ENCODE results near the gene TMEM184C. TPM values are rescaled to one million over a fixed set of nuclear protein-coding genes. Genes with fewer than 3 reads are reported as not detected.

The TMEM184C gene
- total RNA-seq, 2 experiments from 2014 or later = 18.5 to 20.6 TPM

DNA sequence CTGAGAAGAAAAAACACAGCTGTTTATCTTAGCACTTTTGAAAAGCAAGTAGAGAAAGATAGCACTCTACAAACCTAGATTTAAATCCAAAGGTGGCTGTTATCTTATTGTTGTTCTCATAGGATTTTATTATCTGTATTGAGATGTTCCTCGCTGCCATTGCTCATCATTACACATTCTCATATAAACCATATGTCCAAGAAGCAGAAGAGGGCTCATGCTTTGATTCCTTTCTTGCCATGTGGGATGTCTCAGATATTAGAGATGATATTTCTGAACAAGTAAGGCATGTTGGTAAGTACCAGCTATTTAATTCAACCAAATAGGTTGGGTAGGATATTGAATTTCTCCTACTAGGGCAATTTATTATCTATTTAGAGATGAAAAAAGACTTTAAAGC, 16.4 kb downstream of the TMEM184C start:
- Mint-ChIP-seq H3K27ac (no peak overlapping the region), H3K36me3 (ENCODE audit: low read depth) (peaks cover 61% of the 10 kb centered on the region), H3K27me3 (ENCODE audit: low read depth) (no peaks in the 10 kb centered on the region), H3K9me3 (ENCODE audit: insufficient read depth) (no peaks in the 10 kb centered on the region), H3K4me1 (ENCODE audit: low read depth) (peaks cover 2% of the 10 kb centered on the region), H3K4me3 (no peak overlapping the region)
- DNase-seq = no peak
- ATAC-seq = no peak
- CTCF ChIA-PET = interaction anchor here (1.9 kb wide), 1 partner anchor 234 kb away, joined by 6 read pairs; no protein-coding TSS in a partner anchor
- POLR2A ChIA-PET = interaction anchor here (0.6 kb wide), 1 partner anchor 17 kb away, joined by 3 read pairs; the partner anchor contains the start of gene TMEM184C

DNA sequence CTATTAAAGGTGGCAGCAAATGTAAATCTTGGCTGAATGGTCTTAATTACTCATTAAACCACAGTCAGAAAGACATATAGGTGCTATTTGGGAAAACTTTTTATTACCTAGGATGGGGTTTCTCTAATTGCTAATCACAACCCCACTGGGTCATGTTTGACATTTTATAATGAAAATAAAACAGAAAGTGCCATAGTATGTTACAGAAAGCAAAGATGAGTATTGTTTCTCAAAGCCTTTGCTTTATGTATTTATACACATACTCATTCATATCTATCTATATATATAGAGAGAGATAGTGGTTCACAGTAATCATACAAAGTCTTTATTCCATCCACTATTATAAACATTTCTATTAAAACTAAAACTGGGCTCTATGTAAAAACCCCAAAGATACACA, 18.2 kb downstream of the TMEM184C start:
- DNase-seq (no peak), ATAC-seq (no peak)
- Mint-ChIP-seq H3K27ac (no peak overlapping the region), H3K4me1 (ENCODE audit: low read depth) (peaks cover 15% of the 10 kb centered on the region), H3K36me3 (ENCODE audit: low read depth) (peaks cover 64% of the 10 kb centered on the region), H3K9me3 (ENCODE audit: insufficient read depth) (no peaks in the 10 kb centered on the region), H3K27me3 (ENCODE audit: low read depth) (no peaks in the 10 kb centered on the region), H3K4me3 (no peak overlapping the region)
- ChIA-PET CTCF (no interaction called here), POLR2A (no interaction called here)

- Mint-ChIP-seq H3K4me1 (ENCODE audit: low read depth) (peaks cover 17% of the 10 kb centered on the region), H3K36me3 (ENCODE audit: low read depth) (peaks cover 73% of the 10 kb centered on the region), H3K27me3 (ENCODE audit: low read depth) (no peaks in the 10 kb centered on the region), H3K27ac (no peak overlapping the region), H3K9me3 (ENCODE audit: insufficient read depth) (no peaks in the 10 kb centered on the region), H3K4me3 (no peak overlapping the region)
- ATAC-seq (no peak), DNase-seq (no peak)
- POLR2A ChIA-PET = no interaction called here
- CTCF ChIA-PET = interaction anchor here (6.9 kb wide), 1 partner anchor 228 kb away, joined by 28 read pairs; no protein-coding TSS in a partner anchor
Observed at GRCh38 chr4:147638365-147638764, 21.2 kb downstream of the TMEM184C start.

DNA sequence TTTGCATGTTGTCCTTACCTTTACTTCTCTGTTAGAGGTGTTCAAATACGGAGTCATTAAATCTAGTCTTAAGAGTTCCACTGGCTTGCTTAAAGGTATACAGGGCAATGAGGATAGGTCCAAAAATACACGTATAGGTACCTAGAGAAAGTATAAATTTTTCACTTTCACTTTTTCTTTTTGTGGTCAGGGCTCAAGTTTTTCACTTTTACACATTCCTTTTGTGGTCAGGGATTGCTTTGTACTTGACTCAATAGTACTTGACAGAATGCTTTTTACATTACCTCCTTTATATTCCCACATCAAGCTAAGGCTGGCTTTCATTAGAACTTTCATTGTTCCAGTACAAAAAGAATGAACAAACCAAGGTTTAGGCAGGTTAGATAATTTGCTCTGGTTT, 21.7 kb downstream of the TMEM184C start:
- ATAC-seq (peak; percentile 47), DNase-seq (no peak)
- H3K27ac Mint-ChIP-seq = no peak overlapping the region
- peak overlapping the region; percentile 23 for H3K4me3 Mint-ChIP-seq
- peaks cover 17% of the 10 kb centered on the region for H3K4me1 Mint-ChIP-seq (ENCODE audit: low read depth)
- no peaks in the 10 kb centered on the region for H3K27me3 Mint-ChIP-seq (ENCODE audit: low read depth)
- no peaks in the 10 kb centered on the region for H3K9me3 Mint-ChIP-seq (ENCODE audit: insufficient read depth)
- POLR2A ChIA-PET = no interaction called here
- CTCF ChIA-PET = interaction anchor here (6.9 kb wide), 1 partner anchor 228 kb away, joined by 28 read pairs; no protein-coding TSS in a partner anchor
- H3K36me3 Mint-ChIP-seq (ENCODE audit: low read depth) = peaks cover 70% of the 10 kb centered on the region

DNA sequence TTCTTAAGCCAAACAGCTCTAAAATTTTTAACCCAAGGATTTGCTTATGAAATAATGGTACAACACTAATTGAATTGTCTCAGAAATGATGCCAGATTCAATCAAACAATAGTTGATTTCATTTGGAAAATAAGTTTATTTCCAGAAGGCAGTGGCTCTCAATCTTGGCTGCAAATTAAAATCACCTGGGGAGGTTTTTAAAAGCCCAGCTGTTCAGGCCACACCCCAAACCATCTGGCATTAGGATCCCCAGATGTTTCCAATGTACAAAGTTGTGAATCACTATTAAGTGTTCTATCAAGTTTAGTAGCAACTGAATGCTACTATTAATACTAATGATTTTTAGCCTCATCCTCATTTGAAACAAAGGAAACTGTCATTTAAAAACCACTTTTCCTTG, 22.2 kb downstream of the TMEM184C start:
- DNase-seq (no peak), ATAC-seq (no peak)
- H3K36me3 Mint-ChIP-seq (ENCODE audit: low read depth) = peaks cover 67% of the 10 kb centered on the region
- no peaks in the 10 kb centered on the region for H3K27me3 Mint-ChIP-seq (ENCODE audit: low read depth)
- H3K4me3 Mint-ChIP-seq = peak overlapping the region; percentile 23
- peaks cover 17% of the 10 kb centered on the region for H3K4me1 Mint-ChIP-seq (ENCODE audit: low read depth)
- ChIA-PET CTCF (interaction anchor here (6.9 kb wide), 1 partner anchor 227 kb away, joined by 28 read pairs; no protein-coding TSS in a partner anchor), POLR2A (no interaction called here)
- H3K27ac Mint-ChIP-seq = no peak overlapping the region
- no peaks in the 10 kb centered on the region for H3K9me3 Mint-ChIP-seq (ENCODE audit: insufficient read depth)

DNA sequence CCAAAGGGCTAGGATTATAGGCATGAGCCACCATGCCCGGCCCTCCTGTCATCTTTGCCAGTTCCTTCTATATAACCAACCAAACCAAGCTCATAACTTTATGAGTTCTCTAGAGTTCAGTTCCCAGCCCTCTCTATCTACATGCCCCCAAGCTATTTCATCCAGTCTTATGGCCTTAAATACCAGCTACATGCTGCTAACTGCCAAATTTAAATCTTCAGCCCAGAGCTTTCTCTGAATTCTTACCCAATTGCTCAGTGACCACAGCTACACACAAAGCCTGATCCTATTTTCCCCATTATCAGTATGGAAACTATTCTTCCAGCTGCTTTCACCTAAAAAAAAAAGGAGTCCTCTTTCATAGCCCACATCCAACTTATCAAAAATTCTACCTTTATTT, 23.1 kb downstream of the TMEM184C start:
- Mint-ChIP-seq H3K27me3 (ENCODE audit: low read depth) (no peaks in the 10 kb centered on the region), H3K27ac (no peak overlapping the region), H3K4me1 (ENCODE audit: low read depth) (peaks cover 17% of the 10 kb centered on the region), H3K36me3 (ENCODE audit: low read depth) (peaks cover 69% of the 10 kb centered on the region), H3K4me3 (no peak overlapping the region), H3K9me3 (ENCODE audit: insufficient read depth) (no peaks in the 10 kb centered on the region)
- CTCF ChIA-PET = interaction anchor here (1.3 to 6.9 kb wide), 2 partner anchors 68 to 226 kb away, joined by 4 to 28 read pairs; no protein-coding TSS in a partner anchor
- DNase-seq (no peak), ATAC-seq (no peak)
- POLR2A ChIA-PET = no interaction called here

- Mint-ChIP-seq H3K9me3 (ENCODE audit: insufficient read depth) (peaks cover 5% of the 10 kb centered on the region), H3K4me1 (ENCODE audit: low read depth) (peaks cover 26% of the 10 kb centered on the region), H3K27ac (no peak overlapping the region), H3K27me3 (ENCODE audit: low read depth) (no peaks in the 10 kb centered on the region), H3K36me3 (ENCODE audit: low read depth) (peaks cover 59% of the 10 kb centered on the region), H3K4me3 (no peak overlapping the region)
- DNase-seq (no peak), ATAC-seq (no peak)
- ChIA-PET CTCF (interaction anchor here (6.9 kb wide), 1 partner anchor 223 kb away, joined by 28 read pairs; no protein-coding TSS in a partner anchor), POLR2A (interaction anchor here (2.4 kb wide), 1 partner anchor 26 kb away, joined by 7 read pairs; the partner anchor contains the start of gene TMEM184C)
Observed at GRCh38 chr4:147643616-147644015, 26.4 kb downstream of the TMEM184C start.

- DNase-seq (no peak), ATAC-seq (no peak)
- H3K36me3 Mint-ChIP-seq (ENCODE audit: low read depth) = peaks cover 59% of the 10 kb centered on the region
- H3K9me3 Mint-ChIP-seq (ENCODE audit: insufficient read depth) = peaks cover 5% of the 10 kb centered on the region
- H3K27ac Mint-ChIP-seq = no peak overlapping the region
- ChIA-PET CTCF (interaction anchor here (1.4 kb wide), 2 partner anchors 219 to 222 kb away, joined by 3 to 4 read pairs; no protein-coding TSS in a partner anchor), POLR2A (interaction anchor here (2.4 kb wide), 1 partner anchor 27 kb away, joined by 7 read pairs; the partner anchor contains the start of gene TMEM184C)
- peaks cover 25% of the 10 kb centered on the region for H3K4me1 Mint-ChIP-seq (ENCODE audit: low read depth)
- H3K27me3 Mint-ChIP-seq (ENCODE audit: low read depth) = no peaks in the 10 kb centered on the region
- H3K4me3 Mint-ChIP-seq = no peak overlapping the region
Observed at GRCh38 chr4:147644471-147644870, 27.3 kb downstream of the TMEM184C start.

GRCh38 chr4:147645099-147645498, 27.9 kb downstream of the TMEM184C start:
- no peak overlapping the region for H3K4me3 Mint-ChIP-seq
- no peaks in the 10 kb centered on the region for H3K27me3 Mint-ChIP-seq (ENCODE audit: low read depth)
- H3K9me3 Mint-ChIP-seq (ENCODE audit: insufficient read depth) = peaks cover 5% of the 10 kb centered on the region
- POLR2A ChIA-PET = interaction anchor here (2.4 kb wide), 1 partner anchor 28 kb away, joined by 7 read pairs; the partner anchor contains the start of gene TMEM184C
- no peak for DNase-seq
- H3K4me1 Mint-ChIP-seq (ENCODE audit: low read depth) = peaks cover 25% of the 10 kb centered on the region
- peaks cover 59% of the 10 kb centered on the region for H3K36me3 Mint-ChIP-seq (ENCODE audit: low read depth)
- ATAC-seq = no peak
- H3K27ac Mint-ChIP-seq = no peak overlapping the region
- CTCF ChIA-PET = interaction anchor here (1.4 kb wide), 2 partner anchors 218 to 222 kb away, joined by 3 to 4 read pairs; no protein-coding TSS in a partner anchor

- POLR2A ChIA-PET = interaction anchor here (0.6 kb wide), 2 partner anchors 21 to 31 kb away, joined by 3 to 4 read pairs; no protein-coding TSS in a partner anchor
- no peaks in the 10 kb centered on the region for H3K27me3 Mint-ChIP-seq (ENCODE audit: low read depth)
- CTCF ChIA-PET = no interaction called here
- peaks cover 34% of the 10 kb centered on the region for H3K4me1 Mint-ChIP-seq (ENCODE audit: low read depth)
- H3K27ac Mint-ChIP-seq = no peak overlapping the region
- DNase-seq (no peak), ATAC-seq (no peak)
- peaks cover 5% of the 10 kb centered on the region for H3K9me3 Mint-ChIP-seq (ENCODE audit: insufficient read depth)
- peaks cover 53% of the 10 kb centered on the region for H3K36me3 Mint-ChIP-seq (ENCODE audit: low read depth)
- H3K4me3 Mint-ChIP-seq = no peak overlapping the region
Observed at GRCh38 chr4:147648656-147649055, 31.5 kb downstream of the TMEM184C start.

DNA sequence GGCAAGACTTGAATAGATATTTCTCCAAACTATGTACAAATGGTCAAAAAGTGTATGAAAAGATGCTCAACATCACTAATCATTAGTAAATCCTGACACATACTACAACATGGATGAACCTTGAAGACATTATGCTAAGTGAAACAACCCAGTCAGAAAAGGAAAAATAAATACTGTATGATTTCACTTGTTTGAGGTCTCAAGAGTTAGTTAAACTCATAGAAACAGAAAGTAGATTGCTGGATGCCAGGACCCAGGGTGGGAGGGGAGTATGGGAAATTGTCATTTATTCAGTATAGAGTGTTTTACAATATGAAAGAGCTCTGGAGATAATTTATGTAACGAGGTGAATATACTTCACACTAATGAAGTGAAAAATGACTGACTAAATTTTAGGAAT, 34.4 kb downstream of the TMEM184C start:
- Mint-ChIP-seq H3K4me3 (no peak overlapping the region), H3K9me3 (ENCODE audit: insufficient read depth) (peaks cover 5% of the 10 kb centered on the region), H3K27me3 (ENCODE audit: low read depth) (no peaks in the 10 kb centered on the region), H3K27ac (no peak overlapping the region), H3K36me3 (ENCODE audit: low read depth) (peaks cover 66% of the 10 kb centered on the region), H3K4me1 (ENCODE audit: low read depth) (peaks cover 30% of the 10 kb centered on the region)
- DNase-seq (no peak), ATAC-seq (no peak)
- CTCF ChIA-PET = no interaction called here
- POLR2A ChIA-PET = no interaction called here

DNA sequence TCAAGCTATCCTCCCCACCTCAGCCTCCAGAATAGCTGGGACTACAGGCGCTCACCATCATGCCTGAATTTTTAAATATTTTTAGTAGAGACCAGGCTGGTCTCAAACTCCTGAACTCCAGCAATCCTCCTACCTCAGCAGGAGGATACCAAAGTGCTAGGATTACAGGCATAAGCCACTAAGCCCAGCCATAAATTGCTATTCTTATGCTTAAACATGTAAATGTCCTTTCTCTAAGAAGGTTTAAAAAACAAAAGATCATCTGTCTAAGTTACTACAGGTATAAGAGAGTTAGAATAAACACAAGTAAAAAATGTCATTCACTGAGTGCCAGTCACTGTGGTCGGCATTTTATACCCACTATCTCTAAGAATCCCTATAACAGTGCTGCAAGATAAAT, 38.4 kb downstream of the TMEM184C start:
- Mint-ChIP-seq H3K36me3 (ENCODE audit: low read depth) (peaks cover 56% of the 10 kb centered on the region), H3K9me3 (ENCODE audit: insufficient read depth) (no peaks in the 10 kb centered on the region), H3K4me1 (ENCODE audit: low read depth) (peaks cover 9% of the 10 kb centered on the region), H3K27me3 (ENCODE audit: low read depth) (no peaks in the 10 kb centered on the region), H3K27ac (no peak overlapping the region), H3K4me3 (no peak overlapping the region)
- no peak for DNase-seq
- ChIA-PET POLR2A (no interaction called here), CTCF (interaction anchor here (1.0 kb wide), 1 partner anchor 212 kb away, joined by 3 read pairs; no protein-coding TSS in a partner anchor)
- no peak for ATAC-seq

Data from activated CD8-positive, alpha-beta T cell treated with anti-CD3 and anti-CD28 coated beads, Interleukin-2, amount 10 ng/mL, durations not matched to agents 7 days and 5 days (primary cell).